ENCODE data around the gene FBLN1.

DNA sequence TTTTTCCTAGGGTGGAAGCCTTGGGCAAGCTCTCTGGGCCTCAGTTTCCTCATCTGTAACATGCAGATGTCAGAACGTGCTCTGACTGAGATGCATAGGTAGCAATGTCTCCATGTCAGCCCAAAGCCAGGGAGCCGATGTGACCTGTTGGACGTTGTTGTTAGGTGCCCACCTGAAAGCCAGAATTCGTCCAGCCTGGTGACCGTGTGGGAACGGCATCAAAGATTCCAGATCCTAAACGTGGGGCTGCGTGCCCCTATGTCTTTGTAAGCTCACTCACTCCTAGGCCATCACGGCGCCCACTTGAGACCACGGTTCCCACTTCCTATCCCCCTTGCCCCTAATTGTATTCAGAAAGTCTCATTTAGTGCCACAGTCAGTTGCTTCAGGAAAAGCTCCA is 48.2 kb downstream of the FBLN1 start:
- no peak for TF ChIP-seq EZH2phosphoT487 (conservative IDR thresholded peaks at IDR 0.05; ENCODE audit: low read length)
- TF ChIP-seq, protein P1, sequence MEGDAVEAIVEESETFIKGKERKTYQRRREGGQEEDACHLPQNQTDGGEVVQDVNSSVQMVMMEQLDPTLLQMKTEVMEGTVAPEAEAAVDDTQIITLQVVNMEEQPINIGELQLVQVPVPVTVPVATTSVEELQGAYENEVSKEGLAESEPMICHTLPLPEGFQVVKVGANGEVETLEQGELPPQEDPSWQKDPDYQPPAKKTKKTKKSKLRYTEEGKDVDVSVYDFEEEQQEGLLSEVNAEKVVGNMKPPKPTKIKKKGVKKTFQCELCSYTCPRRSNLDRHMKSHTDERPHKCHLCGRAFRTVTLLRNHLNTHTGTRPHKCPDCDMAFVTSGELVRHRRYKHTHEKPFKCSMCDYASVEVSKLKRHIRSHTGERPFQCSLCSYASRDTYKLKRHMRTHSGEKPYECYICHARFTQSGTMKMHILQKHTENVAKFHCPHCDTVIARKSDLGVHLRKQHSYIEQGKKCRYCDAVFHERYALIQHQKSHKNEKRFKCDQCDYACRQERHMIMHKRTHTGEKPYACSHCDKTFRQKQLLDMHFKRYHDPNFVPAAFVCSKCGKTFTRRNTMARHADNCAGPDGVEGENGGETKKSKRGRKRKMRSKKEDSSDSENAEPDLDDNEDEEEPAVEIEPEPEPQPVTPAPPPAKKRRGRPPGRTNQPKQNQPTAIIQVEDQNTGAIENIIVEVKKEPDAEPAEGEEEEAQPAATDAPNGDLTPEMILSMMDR (IDR thresholded peaks at IDR 0.05; ENCODE audit: insufficient read depth, low read length, poor library complexity, severe bottlenecking), result no peak
